Measurements from ENCODE around the gene MYEOV.

MYEOV gene

GRCh38 chr11:69265911-69266510 is 27.9 kb upstream of the MYEOV start:
- DNase-seq (ENCODE audit: low spot score), result no peak

- no peak for DNase-seq (ENCODE audit: low spot score)
Observed at GRCh38 chr11:69267395-69267805, 26.6 kb upstream of the MYEOV start.

- DNase-seq (ENCODE audit: low spot score), result no peak
Observed at GRCh38 chr11:69268911-69269310, 25.0 kb upstream of the MYEOV start.

- no peak for DNase-seq (ENCODE audit: low spot score)
Observed at GRCh38 chr11:69269388-69269787, 24.6 kb upstream of the MYEOV start.

GRCh38 chr11:69269926-69270697 is 23.8 kb upstream of the MYEOV start:
- DNase-seq (ENCODE audit: low spot score), result no peak

GRCh38 chr11:69270941-69271340 is 23.0 kb upstream of the MYEOV start:
- no peak for DNase-seq (ENCODE audit: low spot score)

GRCh38 chr11:69272055-69272454 is 21.9 kb upstream of the MYEOV start:
- no peak for DNase-seq (ENCODE audit: low spot score)

GRCh38 chr11:69272831-69273485 is 21.0 kb upstream of the MYEOV start:
- DNase-seq (ENCODE audit: low spot score), result no peak

GRCh38 chr11:69273571-69273970 is 20.4 kb upstream of the MYEOV start:
- DNase-seq (ENCODE audit: low spot score), result no peak

- no peak for DNase-seq (ENCODE audit: low spot score)
Observed at GRCh38 chr11:69274531-69275016, 19.4 kb upstream of the MYEOV start.

- no peak for DNase-seq (ENCODE audit: low spot score)
Observed at GRCh38 chr11:69275178-69275577, 18.8 kb upstream of the MYEOV start.

- no peak for DNase-seq (ENCODE audit: low spot score)
Observed at GRCh38 chr11:69276165-69276564, 17.8 kb upstream of the MYEOV start.

- no peak for DNase-seq (ENCODE audit: low spot score)
Observed at GRCh38 chr11:69277074-69277809, 16.7 kb upstream of the MYEOV start.

- no peak for DNase-seq (ENCODE audit: low spot score)
Observed at GRCh38 chr11:69278091-69278867, 15.7 kb upstream of the MYEOV start.

GRCh38 chr11:69280451-69280850 is 13.5 kb upstream of the MYEOV start:
- no peak for DNase-seq (ENCODE audit: low spot score)

GRCh38 chr11:69280994-69281393 is 13.0 kb upstream of the MYEOV start:
- no peak for DNase-seq (ENCODE audit: low spot score)

GRCh38 chr11:69283446-69283845 is 10.5 kb upstream of the MYEOV start:
- no peak for DNase-seq (ENCODE audit: low spot score)

- no peak for DNase-seq (ENCODE audit: low spot score)
Observed at GRCh38 chr11:69284081-69284511, 9.9 kb upstream of the MYEOV start.

- DNase-seq (ENCODE audit: low spot score), result no peak
Observed at GRCh38 chr11:69285091-69285490, 8.9 kb upstream of the MYEOV start.

GRCh38 chr11:69285766-69286165 is 8.2 kb upstream of the MYEOV start:
- DNase-seq (ENCODE audit: low spot score), result no peak

All from D341Med (cell line).